HL-60 (cell line): Measurements from ENCODE around the gene PTPN11.

Experiments
- DNase-seq, 2 experiments: peaks; one replicate each; pipeline ENCODE4 v3.0.0-alpha.2; 2010 to 2020; ENCODE audit warnings: low read depth in 1 of 2, low spot score in 1 of 2
- H3K27ac ChIP-seq: fragments of 250-450 bp; sonication (Bioruptor Pico); replicated peaks from 2 replicates; pipeline ENCODE4 v1.5.1; 2020; ENCODE audit warnings: mild to moderate bottlenecking, moderate library complexity
- H3K27me3 ChIP-seq: fragments of 250-450 bp; sonication (Bioruptor Pico); 2 replicates; pipeline ENCODE4 v1.5.1; 2021; ENCODE audit warnings: mild to moderate bottlenecking, moderate library complexity; ENCODE audit not compliant: insufficient read depth, poor library complexity, severe bottlenecking
- H3K4me3 ChIP-seq: replicated peaks from 2 replicates; pipeline ENCODE4 v1.5.1; 2011; ENCODE audit warnings: mild to moderate bottlenecking, control low read depth, low read length; ENCODE audit not compliant: insufficient read depth
- CTCF ChIP-seq: IDR thresholded peaks from one replicate; pipeline ENCODE4 v1.5.1; 2011; ENCODE audit warnings: low read length, control low read depth, inconsistent platforms; ENCODE audit not compliant: insufficient read depth
- GABPA ChIP-seq: IDR thresholded peaks from 2 replicates; pipeline ENCODE4 v1.6.1; 2012; ENCODE audit warnings: low read depth
- POLR2AphosphoS5 ChIP-seq: IDR thresholded peaks from 2 replicates; pipeline ENCODE4 v1.6.1; 2012; ENCODE audit warnings: low read depth
- REST ChIP-seq: IDR thresholded peaks from 2 replicates; pipeline ENCODE4 v1.6.1; 2012; ENCODE audit warnings: low read depth; ENCODE audit not compliant: insufficient replicate concordance
- SPI1 ChIP-seq: IDR thresholded peaks from 2 replicates; pipeline ENCODE4 v1.6.1; 2012; ENCODE audit warnings: low read depth, mild to moderate bottlenecking, borderline replicate concordance

The PTPN11 gene

GRCh38 chr12:112464605-112465004 lies 45.9 kb downstream of the PTPN11 start:
- H3K27ac ChIP-seq, result no peak overlapping the region
- H3K4me3 ChIP-seq, result no peak overlapping the region
- no peaks in the 10 kb centered on the region for H3K27me3 ChIP-seq
- DNase-seq, result no peak
- TF ChIP-seq CTCF (no peak), GABPA (no peak), SPI1 (no peak), POLR2AphosphoS5 (no peak), REST (no peak)

- no peak for TF ChIP-seq CTCF
- TF ChIP-seq GABPA, result no peak
- TF ChIP-seq POLR2AphosphoS5, result no peak
- no peak for TF ChIP-seq SPI1
- TF ChIP-seq REST, result no peak
- Histone ChIP-seq H3K27ac (no peak overlapping the region), H3K27me3 (no peaks in the 10 kb centered on the region), H3K4me3 (no peak overlapping the region)
- no peak for DNase-seq
Measured at GRCh38 chr12:112466011-112466422, 47.3 kb downstream of the PTPN11 start.

GRCh38 chr12:112466835-112467234 lies 48.1 kb downstream of the PTPN11 start:
- DNase-seq, result no peak
- H3K27ac ChIP-seq, result no peak overlapping the region
- H3K27me3 ChIP-seq, result no peaks in the 10 kb centered on the region
- no peak overlapping the region for H3K4me3 ChIP-seq
- no peak for TF ChIP-seq GABPA
- no peak for TF ChIP-seq SPI1
- TF ChIP-seq POLR2AphosphoS5, result no peak
- TF ChIP-seq REST, result no peak
- no peak for TF ChIP-seq CTCF
